ENCODE measurements around the gene ABHD8.
A peak's percentile ranks its signal among the peaks of the same experiment; 100 is the strongest.

The ABHD8 gene

GRCh38 chr19:17303167-17303939 is at the start of gene ABHD8:
ABHD8 (minus strand) TSS chr19:17303425; CDS start chr19:17301616, 1,809 bp downstream.
- ATAC-seq (replicated peaks) (peak; percentile 71 to 75), DNase-seq (peak; percentile 93)
- H3K27me3 Mint-ChIP-seq: no peaks in the 10 kb centered on the region
- peak within 1 kb of the TSS; percentile 68 for H3K27ac Mint-ChIP-seq
- H3K4me1 Mint-ChIP-seq: peaks cover 30 to 38% of the 10 kb centered on the region in 2 donors
- H3K9me3 Mint-ChIP-seq: no peaks in the 10 kb centered on the region
- peak within 1 kb of the TSS; percentile 72 to 81 for H3K4me3 Mint-ChIP-seq
- H3K36me3 Mint-ChIP-seq: peaks cover 0 to 3% of the 10 kb centered on the region in 2 donors

- peaks cover 44 to 59% of the 10 kb centered on the region in 2 donors for H3K27me3 Mint-ChIP-seq
- no peaks in the 10 kb centered on the region for H3K36me3 Mint-ChIP-seq
- no peak overlapping the region for H3K4me3 Mint-ChIP-seq
- ATAC-seq (replicated peaks) (no peak), DNase-seq (no peak)
- no peak overlapping the region for H3K27ac Mint-ChIP-seq
- H3K9me3 Mint-ChIP-seq: no peaks in the 10 kb centered on the region
- H3K4me1 Mint-ChIP-seq: peaks cover 4 to 13% of the 10 kb centered on the region in 2 donors
Measured at GRCh38 chr19:17352608-17353280, 49.5 kb upstream of the ABHD8 start.

GRCh38 chr19:17351815-17352435 is 48.7 kb upstream of the ABHD8 start:
- H3K27ac Mint-ChIP-seq: no peak overlapping the region
- DNase-seq (no peak), ATAC-seq (replicated peaks) (no peak)
- H3K36me3 Mint-ChIP-seq: no peaks in the 10 kb centered on the region
- peaks cover 46 to 67% of the 10 kb centered on the region in 2 donors for H3K27me3 Mint-ChIP-seq
- H3K4me3 Mint-ChIP-seq: no peak overlapping the region
- H3K9me3 Mint-ChIP-seq: no peaks in the 10 kb centered on the region
- H3K4me1 Mint-ChIP-seq: peaks cover 4 to 21% of the 10 kb centered on the region in 2 donors

- peaks cover 42 to 68% of the 10 kb centered on the region in 2 donors for H3K27me3 Mint-ChIP-seq
- H3K4me1 Mint-ChIP-seq: peaks cover 9 to 32% of the 10 kb centered on the region in 2 donors
- H3K27ac Mint-ChIP-seq: no peak overlapping the region
- H3K9me3 Mint-ChIP-seq: no peaks in the 10 kb centered on the region
- peaks cover 2 to 10% of the 10 kb centered on the region in 2 donors for H3K36me3 Mint-ChIP-seq
- no peak overlapping the region for H3K4me3 Mint-ChIP-seq
- DNase-seq: no peak
- no peak for ATAC-seq (replicated peaks)
Measured at GRCh38 chr19:17348700-17349099, 45.5 kb upstream of the ABHD8 start.

- peaks cover 34 to 60% of the 10 kb centered on the region in 2 donors for H3K27me3 Mint-ChIP-seq
- no peaks in the 10 kb centered on the region for H3K9me3 Mint-ChIP-seq
- DNase-seq (no peak), ATAC-seq (replicated peaks) (no peak)
- peaks cover 2 to 12% of the 10 kb centered on the region in 2 donors for H3K36me3 Mint-ChIP-seq
- no peak overlapping the region for H3K4me3 Mint-ChIP-seq
- H3K27ac Mint-ChIP-seq: no peak overlapping the region
- peaks cover 9 to 32% of the 10 kb centered on the region in 2 donors for H3K4me1 Mint-ChIP-seq
Measured at GRCh38 chr19:17347877-17348276, 44.7 kb upstream of the ABHD8 start.

GRCh38 chr19:17347361-17347760 is 44.1 kb upstream of the ABHD8 start:
- DNase-seq (no peak), ATAC-seq (replicated peaks) (no peak)
- no peak overlapping the region for H3K4me3 Mint-ChIP-seq
- peaks cover 29 to 54% of the 10 kb centered on the region in 2 donors for H3K27me3 Mint-ChIP-seq
- no peak overlapping the region for H3K27ac Mint-ChIP-seq
- peaks cover 2 to 15% of the 10 kb centered on the region in 2 donors for H3K36me3 Mint-ChIP-seq
- no peaks in the 10 kb centered on the region for H3K9me3 Mint-ChIP-seq
- peaks cover 9 to 32% of the 10 kb centered on the region in 2 donors for H3K4me1 Mint-ChIP-seq

- peak overlapping the region in 1 of 2 donors; percentile 50 for H3K4me3 Mint-ChIP-seq
- DNase-seq: peak; percentile 63
- H3K36me3 Mint-ChIP-seq: peaks cover 10 to 20% of the 10 kb centered on the region in 2 donors
- peaks cover 8 to 30% of the 10 kb centered on the region in 2 donors for H3K4me1 Mint-ChIP-seq
- no peaks in the 10 kb centered on the region for H3K9me3 Mint-ChIP-seq
- peaks cover 19 to 43% of the 10 kb centered on the region in 2 donors for H3K27me3 Mint-ChIP-seq
- peak; percentile 96 to 98 for ATAC-seq (replicated peaks)
- peak overlapping the region; percentile 6 for H3K27ac Mint-ChIP-seq
Measured at GRCh38 chr19:17346109-17346671, 43.0 kb upstream of the ABHD8 start.

- Mint-ChIP-seq H3K27ac (no peak overlapping the region), H3K27me3 (peaks cover 0 to 5% of the 10 kb centered on the region in 2 donors), H3K4me1 (peaks cover 18 to 41% of the 10 kb centered on the region in 2 donors), H3K36me3 (peaks cover 16 to 43% of the 10 kb centered on the region in 2 donors), H3K4me3 (no peak overlapping the region), H3K9me3 (no peaks in the 10 kb centered on the region)
- DNase-seq (no peak), ATAC-seq (replicated peaks) (no peak)
Measured at GRCh38 chr19:17341845-17342244, 38.6 kb upstream of the ABHD8 start.

- ATAC-seq (replicated peaks) (no peak), DNase-seq (no peak)
- H3K27ac Mint-ChIP-seq: no peak overlapping the region
- peaks cover 19 to 43% of the 10 kb centered on the region in 2 donors for H3K36me3 Mint-ChIP-seq
- peaks cover 0 to under 1% of the 10 kb centered on the region in 2 donors for H3K27me3 Mint-ChIP-seq
- no peaks in the 10 kb centered on the region for H3K9me3 Mint-ChIP-seq
- H3K4me3 Mint-ChIP-seq: no peak overlapping the region
- peaks cover 17 to 41% of the 10 kb centered on the region in 2 donors for H3K4me1 Mint-ChIP-seq
Measured at GRCh38 chr19:17341386-17341785, 38.2 kb upstream of the ABHD8 start.

GRCh38 chr19:17340871-17341357 is 37.7 kb upstream of the ABHD8 start:
- no peak for ATAC-seq (replicated peaks)
- Mint-ChIP-seq H3K4me1 (peaks cover 13 to 41% of the 10 kb centered on the region in 2 donors), H3K36me3 (peaks cover 18 to 43% of the 10 kb centered on the region in 2 donors), H3K4me3 (no peak overlapping the region), H3K27ac (no peak overlapping the region), H3K27me3 (no peaks in the 10 kb centered on the region), H3K9me3 (no peaks in the 10 kb centered on the region)
- no peak for DNase-seq

- Mint-ChIP-seq H3K27me3 (no peaks in the 10 kb centered on the region), H3K36me3 (peaks cover 18 to 43% of the 10 kb centered on the region in 2 donors), H3K9me3 (no peaks in the 10 kb centered on the region), H3K4me3 (no peak overlapping the region), H3K27ac (no peak overlapping the region), H3K4me1 (peaks cover 13 to 40% of the 10 kb centered on the region in 2 donors)
- no peak for ATAC-seq (replicated peaks)
- no peak for DNase-seq
Measured at GRCh38 chr19:17340302-17340870, 37.2 kb upstream of the ABHD8 start.

GRCh38 chr19:17339088-17339741 is 36.0 kb upstream of the ABHD8 start:
- Mint-ChIP-seq H3K4me1 (peaks cover 19 to 51% of the 10 kb centered on the region in 2 donors), H3K27me3 (no peaks in the 10 kb centered on the region), H3K4me3 (peak overlapping the region; percentile 65 to 94), H3K36me3 (peaks cover 18 to 36% of the 10 kb centered on the region in 2 donors), H3K9me3 (no peaks in the 10 kb centered on the region), H3K27ac (no peak overlapping the region)
- ATAC-seq (replicated peaks): no peak
- DNase-seq: no peak

GRCh38 chr19:17338433-17339078 is 35.3 kb upstream of the ABHD8 start:
- Mint-ChIP-seq H3K36me3 (peaks cover 19 to 36% of the 10 kb centered on the region in 2 donors), H3K9me3 (no peaks in the 10 kb centered on the region)
- DNase-seq: no peak

More at GRCh38 chr19:17338433-17339078, 35.3 kb upstream of the ABHD8 start:
- Mint-ChIP-seq H3K27me3 (no peaks in the 10 kb centered on the region), H3K4me3 (peak overlapping the region; percentile 89 to 94), H3K4me1 (peaks cover 22 to 57% of the 10 kb centered on the region in 2 donors), H3K27ac (no peak overlapping the region)
- no peak for ATAC-seq (replicated peaks)
